Measurements from ENCODE around the gene LMX1A. TPM values are rescaled to one million over a fixed set of nuclear protein-coding genes. Genes with fewer than 3 reads are reported as not detected.

The LMX1A gene
- total and polyA plus RNA-seq, 7 donors: 0.04 to 1.2 (median 0.46) TPM; not detected in 2

- intact Hi-C loops (cut with DNase I): no loop called here
- Histone ChIP-seq H3K36me3 (no peaks in the 10 kb centered on the region), H3K4me1 (no peaks in the 10 kb centered on the region), H3K27me3 (peaks cover 0 to 51% (median 24%) of the 10 kb centered on the region in 3 donors), H3K4me3 (no peak overlapping the region), H3K27ac (no peak overlapping the region), H3K9me3 (no peaks in the 10 kb centered on the region)
- no peak for DNase-seq
- WGBS, 2 donors: 49 to 61% methylated on average over 2 of the region's 2 CpGs
- TF ChIP-seq POLR2A (IDR thresholded peaks at IDR 0.05) (no peak), EP300 (IDR thresholded peaks at IDR 0.05) (no peak), CTCF (IDR thresholded peaks at IDR 0.05) (no peak), POLR2AphosphoS5 (IDR thresholded peaks at IDR 0.05) (no peak)
Measured at GRCh38 chr1:165342587-165342986, 13.9 kb downstream of the LMX1A start.

- no peaks in the 10 kb centered on the region for H3K36me3 ChIP-seq
- no peaks in the 10 kb centered on the region for H3K4me1 ChIP-seq
- H3K4me3 ChIP-seq: no peak overlapping the region
- no peaks in the 10 kb centered on the region for H3K9me3 ChIP-seq
- DNase-seq: no peak
- H3K27me3 ChIP-seq: peaks cover 0 to 47% (median 22%) of the 10 kb centered on the region in 3 donors
- WGBS, 2 donors: 85 to 88% methylated on average over 2 of the region's 2 CpGs
- TF ChIP-seq EP300 (IDR thresholded peaks at IDR 0.05): no peak
- TF ChIP-seq POLR2A (IDR thresholded peaks at IDR 0.05): no peak
- no peak for TF ChIP-seq POLR2AphosphoS5 (IDR thresholded peaks at IDR 0.05)
- no peak for TF ChIP-seq CTCF (IDR thresholded peaks at IDR 0.05)
- intact Hi-C loops (cut with DNase I): no loop called here
- H3K27ac ChIP-seq: no peak overlapping the region
Measured at GRCh38 chr1:165342168-165342567, 14.3 kb downstream of the LMX1A start.

GRCh38 chr1:165339164-165339563, 17.4 kb downstream of the LMX1A start:
- intact Hi-C loops (cut with DNase I): no loop called here
- TF ChIP-seq POLR2A (IDR thresholded peaks at IDR 0.05) (no peak), CTCF (IDR thresholded peaks at IDR 0.05) (no peak), POLR2AphosphoS5 (IDR thresholded peaks at IDR 0.05) (no peak), EP300 (IDR thresholded peaks at IDR 0.05) (no peak)
- Histone ChIP-seq H3K4me1 (no peaks in the 10 kb centered on the region), H3K4me3 (no peak overlapping the region), H3K27ac (no peak overlapping the region), H3K36me3 (no peaks in the 10 kb centered on the region), H3K9me3 (no peaks in the 10 kb centered on the region), H3K27me3 (peaks cover 0 to 17% (median 4%) of the 10 kb centered on the region in 3 donors)
- 90 to 94% methylated on average over 5 of the region's 5 CpGs for WGBS, 2 donors
- DNase-seq: no peak

- H3K9me3 ChIP-seq: no peaks in the 10 kb centered on the region
- H3K36me3 ChIP-seq: no peaks in the 10 kb centered on the region
- H3K4me1 ChIP-seq: no peaks in the 10 kb centered on the region
- 56 to 60% methylated on average over 3 of the region's 3 CpGs for WGBS, 2 donors
- H3K4me3 ChIP-seq: no peak overlapping the region
- DNase-seq: no peak
- H3K27ac ChIP-seq: no peak overlapping the region
- no peak for TF ChIP-seq POLR2AphosphoS5 (IDR thresholded peaks at IDR 0.05)
- intact Hi-C loops (cut with DNase I): no loop called here
- H3K27me3 ChIP-seq: no peaks in the 10 kb centered on the region
Measured at GRCh38 chr1:165330483-165330882, 26.0 kb downstream of the LMX1A start.

GRCh38 chr1:165329104-165329503, 27.4 kb downstream of the LMX1A start:
- intact Hi-C loops (cut with DNase I): no loop called here
- WGBS, 2 donors: 82 to 83% methylated on average over 5 of the region's 5 CpGs
- no peak for DNase-seq
- Histone ChIP-seq H3K4me1 (no peaks in the 10 kb centered on the region), H3K9me3 (no peaks in the 10 kb centered on the region), H3K36me3 (no peaks in the 10 kb centered on the region), H3K4me3 (no peak overlapping the region), H3K27ac (no peak overlapping the region), H3K27me3 (no peaks in the 10 kb centered on the region)
- TF ChIP-seq POLR2A (IDR thresholded peaks at IDR 0.05): no peak
- no peak for TF ChIP-seq POLR2AphosphoS5 (IDR thresholded peaks at IDR 0.05)
- TF ChIP-seq EP300 (IDR thresholded peaks at IDR 0.05): no peak
- no peak for TF ChIP-seq CTCF (IDR thresholded peaks at IDR 0.05)

Data from sigmoid colon (tissue), 7 donors.